Measurements from ENCODE around the gene STBD1.

- no peak for TF ChIP-seq CTCF (conservative IDR thresholded peaks at IDR 0.05; ENCODE audit: low read depth in 2 of 2)
- no peak for TF ChIP-seq POLR2AphosphoS5 (IDR thresholded peaks at IDR 0.05; ENCODE audit: low read depth)
- no peak for TF ChIP-seq REST (IDR thresholded peaks at IDR 0.05; ENCODE audit: unreplicated experiment)
- TF ChIP-seq JUNB (IDR thresholded peaks at IDR 0.05; ENCODE audit: unreplicated experiment): no peak
- no peak for TF ChIP-seq ZNF114 (CRISPR knock-in tag; IDR thresholded peaks at IDR 0.05)
These were observed 20.0 kb downstream of the STBD1 start for GRCh38 chr4:76326515-76326914.

Data from GM23338 (cell line).